K562 (cell line): ENCODE data around the gene EPHB4. TPM values are rescaled to one million over a fixed set of nuclear protein-coding genes. Genes with fewer than 3 reads are reported as not detected.

Experiments used
- AFF4 ChIP-seq: sonication (generic); formaldehyde crosslinking; IDR thresholded peaks from 2 replicates; pipeline ENCODE4 v1.8.0; 2023; ENCODE audit warnings: mild to moderate bottlenecking, missing genetic modification reagents
- ARID3A ChIP-seq: IDR thresholded peaks from 2 replicates; pipeline ENCODE4 v1.6.1; 2012; ENCODE audit warnings: low read depth, low read length, improper control_type of control experiment, borderline replicate concordance
- ATF2 ChIP-seq: sonication (generic); formaldehyde crosslinking; IDR thresholded peaks from 2 replicates; pipeline ENCODE4 v1.8.1; 2022; ENCODE audit warnings: missing genetic modification reagents
- ATF4 ChIP-seq: fragments of 450-650 bp; formaldehyde crosslinking; IDR thresholded peaks from 2 replicates; pipeline ENCODE4 v1.4.0; 2022; ENCODE audit warnings: mild to moderate bottlenecking, moderate library complexity
- CREB3L1 ChIP-seq: fragments of 450-650 bp; IDR thresholded peaks from 2 replicates; pipeline ENCODE4 v1.6.1; 2014; ENCODE audit warnings: low read depth, mild to moderate bottlenecking, moderate library complexity, borderline replicate concordance
- FOXK2 ChIP-seq, 2 experiments: fragments of 450-650 bp; IDR thresholded peaks in 1 of 2; conservative IDR thresholded peaks in 1 of 2; 2 replicates each; pipeline ENCODE4 v1.6.1; 2016; ENCODE audit warnings: low read depth in 2 of 2, mild to moderate bottlenecking in 1 of 2
- KDM4B ChIP-seq, 2 experiments: fragments of 450-650 bp in 1 of 2; sonication (generic) in 1 of 2; IDR thresholded peaks; 2 replicates each; pipeline ENCODE4 v1.6.1; 2016 to 2017; ENCODE audit warnings: borderline replicate concordance in 2 of 2, antibody characterized with exemption in 1 of 2, low read depth in 1 of 2, mild to moderate bottlenecking in 1 of 2
- NCOR1 ChIP-seq: fragments of 450-650 bp; IDR thresholded peaks from 2 replicates; pipeline ENCODE4 v1.6.1; 2016; ENCODE audit warnings: mild to moderate bottlenecking, moderate library complexity
- POLR2AphosphoS5 ChIP-seq: IDR thresholded peaks from 2 replicates; pipeline ENCODE4 v1.6.1; 2011; ENCODE audit warnings: mild to moderate bottlenecking, low read depth, low read length, moderate library complexity; ENCODE audit not compliant: control insufficient read depth, insufficient read depth
- TRIM24 ChIP-seq, 2 experiments: fragments of 450-650 bp; IDR thresholded peaks; 2 replicates each; pipeline ENCODE4 v1.6.1; 2016
- ZNF395 ChIP-seq: fragments of 200-800 bp; sonication (Bioruptor generic); IDR thresholded peaks from 2 replicates; pipeline ENCODE4 v1.6.1; 2017; ENCODE audit warnings: missing genetic modification characterization, missing compliant biosample characterization
- polyA plus RNA-seq, 8 experiments: library from polyadenylated mRNA; depleted of rRNA in 4 of 8; stranded (reverse) in 5 of 8; unstranded in 3 of 8; fragments of >200 nt; fragmentation: Nextera tagmentation in 2 of 8; fragmentation: Illumina TruSeq in 1 of 8; extraction: Ambion mirVana in 2 of 8; extraction: Trizol in 1 of 8; gene quantifications; 2 replicates each; pipeline versions ENCODE4 v1.2.1 to v1.2.3, GENCODE V29; 2011 to 2014; ENCODE audit warnings: inconsistent platforms in 1 of 8, missing spikeins in 1 of 8
- total RNA-seq, 7 experiments: library from RNA; depleted of rRNA in 6 of 7; stranded (reverse); fragments of >200 nt in 6 of 7; fragmentation: Illumina TruSeq in 2 of 7; extraction: Trizol in 2 of 7; gene quantifications; 2 replicates each; pipeline versions ENCODE4 v1.2.1 to v1.2.3, GENCODE V29; 2011 to 2021; ENCODE audit warnings: low replicate concordance in 1 of 7

The EPHB4 gene
- total and polyA plus RNA-seq, 9 of the 15 experiments (the other 6 are each of a cell fraction or from before 2014, with no cell fraction given), result 1.2 to 82.1 (median 37.9) TPM

GRCh38 chr7:100867040-100867775, 39.9 kb upstream of the EPHB4 start, which contains the start of gene TRIP6 (continued):
- TF ChIP-seq AFF4 (CRISPR knock-in tag) (peak; percentile 70; the same call in 1 of the 2 replicates), ZNF395 (peak; percentile 53; the same call in 1 of the 2 replicates), TRIM24 (IDR thresholded peaks at IDR 0.05) (peak; percentile 7 to 70; a peak in 1 of 4 replicates), POLR2AphosphoS5 (no peak; the same call in none of the 2 replicates), ATF2 (CRISPR knock-in tag) (peak; percentile 93; the same call in 1 of the 2 replicates), NCOR1 (0 out of 2 replicates have a peak, but pooled peaks have one; percentile 17), CREB3L1 (peak; percentile 91), ARID3A (no peak), KDM4B (IDR thresholded peaks at IDR 0.05; ENCODE audit: borderline replicate concordance in 2 of 2, low read depth in 1 of 2) (peak in 1 of 2 experiments; percentile 76; a peak in 1 of 4 replicates), ATF4 (0 out of 2 replicates have a peak, but pooled peaks have one; percentile 7), FOXK2 (conservative IDR thresholded peaks at IDR 0.05 in 1 of 2, IDR thresholded peaks at IDR 0.05 in 1 of 2; ENCODE audit: low read depth in 2 of 2) (peak; percentile 56 to 58; a peak in 2 of 4 replicates)
